Adrenal gland (tissue), 19 donors: ENCODE measurements around the gene LEAP2. TPM values are rescaled to one million over a fixed set of nuclear protein-coding genes. Genes with fewer than 3 reads are reported as not detected.

Source experiments
- DNase-seq, 7 donors: peaks; one replicate each; pipeline ENCODE4 v3.0.0-alpha.2; 2019 to 2020
- H3K27ac ChIP-seq, 5 donors: fragments of 200-600 bp; sonication (generic) in 4 of 5; 1 replicate in 3 of 5; 2 replicates in 2 of 5; pipeline versions ENCODE4 v1.5.1 to v1.8.0; 2016 to 2020; ENCODE audit warnings: mild to moderate bottlenecking in 1 of 5
- H3K27me3 ChIP-seq: fragments of 200-600 bp; 2 replicates; pipeline ENCODE4 v1.8.0; 2021
- H3K36me3 ChIP-seq, 2 donors: fragments of 200-600 bp; replicated peaks in 1 of 2; 1 replicate in 1 of 2; 2 replicates in 1 of 2; pipeline versions ENCODE4 v1.5.1 to v1.8.0; 2018 to 2022
- H3K4me1 ChIP-seq, 2 donors: fragments of 200-600 bp; replicated peaks in 1 of 2; 1 replicate in 1 of 2; 2 replicates in 1 of 2; pipeline versions ENCODE4 v1.5.1 to v1.8.0; 2018 to 2021
- H3K4me3 ChIP-seq, 4 donors: fragments of 200-600 bp; sonication (generic) in 3 of 4; one replicate each; pipeline ENCODE4 v1.5.1; 2016 to 2018
- H3K9me3 ChIP-seq, 3 donors: fragments of 200-600 bp; sonication (generic) in 1 of 3; replicated peaks in 1 of 3; 1 replicate in 2 of 3; 2 replicates in 1 of 3; pipeline versions ENCODE4 v1.5.1 to v1.8.0; 2016 to 2021
- CTCF ChIP-seq, 6 experiments: fragments of 450-650 bp in 4 of 6; fragments of 200-600 bp in 2 of 6; sonication (generic) in 1 of 6; IDR thresholded peaks; 1 replicate in 5 of 6; 2 replicates in 1 of 6; pipeline versions ENCODE4 v1.5.1 to v1.8.0; 2016 to 2021; ENCODE audit warnings: antibody characterized with exemption in 6 of 6, mild to moderate bottlenecking in 2 of 6, moderate library complexity in 1 of 6
- POLR2A ChIP-seq, 2 donors: fragments of 450-650 bp; IDR thresholded peaks; one replicate each; pipeline ENCODE4 v1.6.1; 2017; ENCODE audit warnings: antibody characterized with exemption in 2 of 2, mild to moderate bottlenecking in 2 of 2, moderate library complexity in 1 of 2
- WGBS, 4 donors: extraction: QIAGEN DNeasy Blood & Tissue Kit in 2 of 4; methylation state at CpG; one replicate each; pipeline versions ENCODE4 v1.1.5 to v1.1.7; 2013 to 2017; 5-methylcytosine and 5-hydroxymethylcytosine counted together
- intact Hi-C, 2 donors: fragments of 100-400 bp; cut with DNase I; formaldehyde crosslinking; loops; one replicate each; pipeline versions ENCODE4 v1.14.1 to v1.15.0; 2022 to 2023
- long read RNA-seq, 10 donors: library from polyadenylated mRNA in 3 of 10; unstranded in 2 of 10; stranded (forward) in 1 of 10; transcript quantifications; one replicate each; pipeline ENCODE4 v2.0.0 and lab custom pipeline, GENCODE V29; 2021 to 2026
- polyA plus RNA-seq, 3 donors: library from polyadenylated mRNA; stranded (reverse); fragments of 200-250 nt in 2 of 3; fragments of 350-450 nt in 1 of 3; fragmentation: Illumina TruSeq in 1 of 3; extraction: RNeasy Lipid Tissue Mini Kit (QIAGEN cat#74804) in 1 of 3; gene quantifications; one replicate each; pipeline ENCODE4 v1.2.3, GENCODE V29; 2013 to 2014
- total RNA-seq, 9 donors: library from RNA; depleted of rRNA in 4 of 9; stranded (reverse); fragments of >200 nt in 4 of 9; fragments of 120-200 nt in 1 of 9; fragmentation: NEBNext Ultra II Directional in 1 of 9; extraction: Animal tissue kit (Norgen Biotek cat#: 25700) in 1 of 9; gene quantifications; one replicate each; pipeline versions ENCODE4 v1.1.0 to v1.2.4, GENCODE V29; 2013 to 2023
- donor health status: healthy with polysubstance abuse.
- donor health status: Bipolar disorder and iron deficiency.
- donor health status: DM: yes; HTN: yes; CAD: no.
- donor health status: DM: no; HTN: no; CAD: no.
- donor health status: DM: no; HTN: no; CAD: no.
- donor health status: DM: yes; HTN: yes; CAD: no.

Gene LEAP2
- total RNA-seq (1 to 10 TPM in 4 of 9 donors, under 1 TPM in 3, not detected in 2; 0.39 to 1.7 (median 1.1) TPM), polyA plus RNA-seq (1 to 10 TPM in 2 of 3 donors, under 1 TPM in 1; 0.57 to 3.1 (median 1.8) TPM)
- long read RNA-seq, donor 1 = 0 reads
- long read RNA-seq, donor 2, partial matches to known transcripts = 0 of 2 reads
- long read RNA-seq, donor 2, other reads (novel, unspliced or antisense) = 0 of 2 reads
- long read RNA-seq, donor 3 = 0 reads
- long read RNA-seq, donor 4 = 0 reads
- long read RNA-seq, donor 5 = 0 reads
- long read RNA-seq, donor 6, partial matches to known transcripts = 0 of 1 reads
- long read RNA-seq, donor 6, other reads (novel, unspliced or antisense) = 1 of 1 reads
- long read RNA-seq, donor 7 = 0 reads
- long read RNA-seq, donor 8, partial matches to known transcripts = 0 of 2 reads
- long read RNA-seq, donor 8, other reads (novel, unspliced or antisense) = 0 of 2 reads
- long read RNA-seq, donor 9, partial matches to known transcripts = 0 of 1 reads
- long read RNA-seq, donor 9, other reads (novel, unspliced or antisense) = 0 of 1 reads
- long read RNA-seq, donor 10, partial matches to known transcripts = 0 of 1 reads
- long read RNA-seq, donor 10, other reads (novel, unspliced or antisense) = 0 of 1 reads

GRCh38 chr5:132873119-132873929, at the start of gene LEAP2:
Gene LEAP2, plus strand, starts transcription at chr5:132873668. Its CDS starts 27 bp downstream, at chr5:132873695.
- Histone ChIP-seq H3K9me3 (no peaks in the 10 kb centered on the region), H3K27me3 (no peaks in the 10 kb centered on the region), H3K27ac (no peak within 1 kb of the TSS), H3K4me3 (no peak within 1 kb of the TSS), H3K4me1 (no peaks in the 10 kb centered on the region), H3K36me3 (peaks cover 0 to 49% of the 10 kb centered on the region in 2 donors)
- intact Hi-C loops = no loop called here
- 74 to 84% (median 84%) methylated on average over 6 of the region's 6 CpGs for WGBS, 4 donors
- no peak for DNase-seq
- no peak for TF ChIP-seq POLR2A (IDR thresholded peaks at IDR 0.05)

DNA sequence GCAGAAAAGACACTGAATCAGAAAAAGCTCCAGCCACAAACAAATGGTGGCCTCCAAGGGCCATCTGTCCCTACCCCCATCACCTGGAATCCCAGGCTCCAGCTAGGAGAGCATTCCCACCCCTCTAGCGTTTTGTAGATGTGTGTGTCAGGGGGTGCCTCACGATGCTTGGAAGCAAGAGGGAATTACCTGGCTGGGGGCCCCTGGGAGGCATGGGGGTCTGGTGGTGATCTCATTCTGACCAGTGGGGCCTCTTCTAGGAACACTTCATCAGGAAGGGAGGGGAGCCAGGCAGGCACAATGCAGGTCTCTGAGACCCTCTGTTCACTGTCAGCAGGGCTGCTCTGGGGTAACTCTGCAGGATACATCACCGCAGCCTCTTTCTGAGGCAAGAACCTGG, 49.0 kb upstream of the LEAP2 start:
- Histone ChIP-seq H3K9me3 (no peaks in the 10 kb centered on the region), H3K36me3 (no peaks in the 10 kb centered on the region), H3K27me3 (no peaks in the 10 kb centered on the region), H3K4me3 (no peak overlapping the region), H3K27ac (no peak overlapping the region), H3K4me1 (peaks cover 3 to 12% of the 10 kb centered on the region in 2 donors)
- TF ChIP-seq POLR2A (IDR thresholded peaks at IDR 0.05) (no peak), CTCF (IDR thresholded peaks at IDR 0.05) (no peak)
- DNase-seq = no peak
- WGBS, 4 donors = 95 to 100% (median 99%) methylated on average over 3 of the region's 3 CpGs
- intact Hi-C loops = loop anchor here in 1 of 2 donors (5.0 kb wide), 1 partner anchor 297 kb away; no protein-coding TSS in a partner anchor

DNA sequence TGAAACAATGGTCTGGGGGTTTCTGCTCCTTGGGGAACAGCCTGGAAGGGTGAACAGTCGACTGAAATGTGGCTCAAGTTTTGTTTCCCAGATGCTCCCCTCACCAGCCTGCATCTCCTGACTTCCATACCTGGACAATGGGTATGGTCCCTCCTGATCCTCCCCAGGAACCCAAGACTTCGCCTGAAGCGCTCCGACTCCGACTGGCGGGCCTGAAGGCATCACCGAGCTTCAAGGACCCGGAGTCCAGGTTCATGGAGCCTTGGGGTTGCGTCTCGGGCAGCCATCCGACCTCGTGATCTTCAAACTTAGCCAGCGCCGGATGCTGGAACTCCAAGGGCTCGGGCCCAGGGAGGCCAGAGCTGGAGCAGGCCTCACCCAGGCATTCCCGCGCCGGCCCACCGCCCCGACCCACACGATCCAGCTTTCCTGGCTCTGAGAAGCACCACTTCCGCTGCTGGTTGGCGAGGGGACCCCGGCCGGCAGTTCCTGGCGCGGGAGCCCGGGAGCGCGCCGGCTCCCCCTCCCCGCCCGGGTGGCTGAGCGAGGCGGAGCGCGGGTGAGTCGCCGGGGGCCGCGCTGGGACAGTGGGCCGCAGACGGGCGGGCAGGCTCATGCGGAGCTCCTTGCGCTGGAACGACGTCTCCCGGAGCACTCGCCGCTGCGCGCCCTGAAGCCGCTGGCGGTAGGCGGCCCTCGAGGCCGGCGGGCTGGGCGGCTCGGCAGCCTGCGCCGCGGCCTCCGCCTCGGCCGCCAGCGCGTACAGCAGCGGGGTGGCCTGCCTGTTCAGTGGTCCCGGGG, 48.2 kb upstream of the LEAP2 start:
- WGBS, 4 donors = 61 to 93% (median 71%) methylated on average over 3 to 71 of the region's 71 CpGs
- H3K4me1 ChIP-seq = peaks cover 7 to 16% of the 10 kb centered on the region in 2 donors
- intact Hi-C loops = no loop called here

More for the DNA sequence above, 48.2 kb upstream of the LEAP2 start:
- TF ChIP-seq POLR2A (IDR thresholded peaks at IDR 0.05) (no peak), CTCF (IDR thresholded peaks at IDR 0.05) (no peak)
- Histone ChIP-seq H3K27ac (no peak overlapping the region), H3K9me3 (no peaks in the 10 kb centered on the region), H3K27me3 (no peaks in the 10 kb centered on the region), H3K4me3 (no peak overlapping the region), H3K36me3 (no peaks in the 10 kb centered on the region)
- DNase-seq = no peak
